Transverse colon (tissue), 4 donors: ENCODE measurements around the gene TECPR1.

Source experiments
- CTCF ChIP-seq, 5 experiments: fragments of 200-600 bp in 3 of 5; fragments of 450-650 bp in 2 of 5; sonication (generic) in 3 of 5; IDR thresholded peaks; 1 replicate in 2 of 5; 2 replicates in 3 of 5; pipeline ENCODE4 v1.5.1; 2016 to 2017; ENCODE audit warnings: antibody characterized with exemption in 5 of 5, inconsistent platforms in 3 of 5, mild to moderate bottlenecking in 2 of 5, moderate library complexity in 1 of 5
- POLR2A ChIP-seq: fragments of 450-650 bp; IDR thresholded peaks from one replicate; pipeline ENCODE4 v1.6.1; 2016; ENCODE audit warnings: antibody characterized with exemption, mild to moderate bottlenecking, moderate library complexity
- POLR2AphosphoS5 ChIP-seq, 3 donors: sonication (generic); formaldehyde crosslinking; IDR thresholded peaks; one replicate each; pipeline ENCODE4 v1.6.1; 2016; ENCODE audit warnings: antibody characterized with exemption in 3 of 3

DNA sequence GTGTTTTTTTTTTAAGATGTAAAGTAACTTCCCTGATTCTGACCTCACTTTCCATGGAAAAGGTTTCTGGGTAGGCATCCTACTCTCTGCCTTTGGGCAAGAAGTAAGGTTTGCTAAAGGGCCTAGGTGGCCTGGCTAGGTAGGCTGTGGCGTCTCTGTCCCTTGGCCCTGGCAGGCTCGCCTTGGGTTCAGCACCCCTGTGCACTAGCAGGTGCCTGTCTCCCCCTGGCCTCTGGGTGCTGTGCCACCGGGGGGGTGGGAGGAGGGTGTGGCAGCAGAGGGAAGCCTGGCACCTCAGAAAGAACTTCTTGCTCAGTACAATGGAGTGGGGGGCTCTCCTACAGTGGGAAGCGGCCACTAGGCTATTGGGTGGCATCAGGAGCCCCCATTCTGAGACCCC lies 14.0 kb downstream of the TECPR1 start:
- TF ChIP-seq POLR2AphosphoS5 (IDR thresholded peaks at IDR 0.05) (no peak), CTCF (IDR thresholded peaks at IDR 0.05) (no peak), POLR2A (no peak)
